Right kidney (tissue), 1 donor: ENCODE measurements around the gene LMNA.
"Not testable (repeated sequence)": the region's sequence is repeated elsewhere in the genome, so short reads cannot be mapped to it uniquely, and the experiment has no call there.

Experiments used
- DNase-seq: peaks from one replicate; pipeline ENCODE4 v3.0.0-alpha.2; 2016

LMNA gene

DNA sequence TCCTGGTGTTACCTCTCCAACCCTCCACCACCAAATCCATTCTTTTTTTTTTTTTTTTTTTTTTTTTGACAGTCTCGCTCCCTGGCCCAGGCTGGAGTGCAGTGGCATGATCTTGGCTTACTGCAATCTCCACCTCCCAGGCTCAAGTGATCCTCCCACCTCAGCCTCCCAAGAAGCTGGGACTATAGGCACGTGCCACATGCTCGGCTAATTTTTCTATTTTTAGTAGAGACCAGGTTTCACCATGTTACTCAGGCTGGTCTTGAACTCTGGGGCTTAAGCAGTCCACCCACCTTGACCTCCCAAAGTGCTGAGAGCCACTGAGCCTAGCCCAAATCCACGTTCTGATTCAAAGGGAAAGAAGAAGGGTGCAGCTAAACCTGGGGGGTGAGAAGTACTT is 6.5 kb downstream of the LMNA start:
- DNase-seq: not testable (repeated sequence)

- no peak for DNase-seq
These were observed 6.9 kb downstream of the LMNA start for GRCh38 chr1:156121457-156121856.

GRCh38 chr1:156122086-156122485 is 7.6 kb downstream of the LMNA start:
- no peak for DNase-seq

DNA sequence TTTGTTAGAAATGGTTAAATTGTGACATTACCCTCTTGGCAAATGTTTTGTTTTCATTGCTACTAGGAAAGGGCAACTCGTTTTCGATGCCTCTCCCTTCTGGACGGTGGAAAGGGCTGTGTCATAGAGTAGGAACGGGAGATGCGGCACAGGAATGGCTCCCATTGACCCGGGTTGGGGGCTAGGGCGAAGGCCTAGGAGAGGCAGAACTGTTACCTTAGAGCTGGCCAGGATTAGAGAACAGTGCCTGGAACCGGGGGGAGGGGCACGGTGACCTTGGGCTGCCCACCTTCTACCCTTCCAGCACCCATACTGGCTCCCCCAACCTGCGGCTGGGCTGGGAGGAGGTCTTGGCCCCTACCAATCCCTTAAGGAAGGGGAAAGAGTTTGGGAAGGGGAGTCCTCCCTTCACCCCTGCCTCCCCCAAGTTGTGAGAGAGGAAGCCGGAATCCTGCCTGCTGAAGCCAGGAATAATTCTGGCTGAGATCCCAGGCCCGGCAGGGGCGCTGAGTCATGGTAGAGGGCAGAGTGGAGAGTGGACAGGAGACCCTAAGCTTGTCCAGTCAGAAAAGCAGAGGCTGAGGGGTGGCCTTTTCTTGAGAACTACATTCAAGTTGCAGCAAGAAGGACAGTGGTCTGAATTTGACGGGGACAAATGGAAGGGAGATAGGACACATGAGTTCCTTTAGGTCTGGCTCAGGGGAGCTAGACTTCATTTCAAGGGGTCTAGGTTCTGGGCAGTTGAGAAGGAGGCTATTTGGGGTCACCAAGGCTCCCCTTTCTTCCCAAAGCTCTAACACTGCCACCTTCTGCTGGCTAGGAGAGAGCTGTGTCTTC is 8.2 kb downstream of the LMNA start:
- no peak for DNase-seq

DNA sequence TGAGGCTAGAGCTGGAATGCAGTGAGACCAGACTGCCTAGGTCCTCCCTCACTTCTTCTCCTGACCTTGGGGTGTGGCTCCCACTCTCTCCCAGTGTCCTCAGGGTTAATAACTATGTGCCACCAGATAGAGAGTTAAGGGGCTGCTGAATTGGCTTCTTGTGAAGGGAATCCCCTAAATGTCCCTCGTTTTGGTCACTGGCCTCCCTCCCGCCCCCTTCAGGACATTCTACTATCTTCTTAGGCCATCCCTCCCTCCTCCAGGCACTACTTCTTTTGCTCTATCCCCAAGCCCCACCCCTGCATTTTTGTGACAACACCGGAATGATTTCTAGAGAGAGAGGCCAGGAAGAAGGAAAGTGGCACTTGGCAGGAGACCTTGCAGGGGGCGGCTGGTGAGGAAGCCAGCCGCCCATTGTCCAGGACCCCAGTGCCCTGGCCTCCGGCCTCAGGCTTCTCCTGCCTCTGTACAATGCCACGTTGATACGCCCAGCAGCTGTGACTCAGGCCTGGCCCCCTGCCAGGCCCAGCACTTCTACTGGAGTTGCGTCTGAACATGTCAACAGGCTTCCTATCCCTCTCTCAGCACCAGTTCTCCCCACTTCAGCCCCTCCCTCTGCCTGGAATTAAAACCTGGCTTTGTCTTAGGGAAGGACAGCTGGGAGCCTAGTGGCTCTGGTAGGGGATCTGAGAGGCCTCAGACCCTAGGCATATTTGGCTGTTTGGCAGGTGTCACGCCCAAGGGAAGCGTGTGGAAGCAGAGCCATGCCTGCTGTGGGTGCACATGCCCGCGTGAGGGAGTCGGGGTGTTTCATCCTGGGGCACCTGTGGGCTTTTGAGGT is 9.1 kb downstream of the LMNA start:
- peak; percentile 75 for DNase-seq

- no peak for DNase-seq
These were observed 10.3 kb downstream of the LMNA start for GRCh38 chr1:156124557-156125483.

- not testable (repeated sequence) for DNase-seq
These were observed 11.0 kb downstream of the LMNA start for GRCh38 chr1:156125544-156125943.

GRCh38 chr1:156126043-156126629 is 11.6 kb downstream of the LMNA start:
- peak; percentile 67 for DNase-seq

- no peak for DNase-seq
These were observed 12.4 kb downstream of the LMNA start for GRCh38 chr1:156126630-156127534.

DNA sequence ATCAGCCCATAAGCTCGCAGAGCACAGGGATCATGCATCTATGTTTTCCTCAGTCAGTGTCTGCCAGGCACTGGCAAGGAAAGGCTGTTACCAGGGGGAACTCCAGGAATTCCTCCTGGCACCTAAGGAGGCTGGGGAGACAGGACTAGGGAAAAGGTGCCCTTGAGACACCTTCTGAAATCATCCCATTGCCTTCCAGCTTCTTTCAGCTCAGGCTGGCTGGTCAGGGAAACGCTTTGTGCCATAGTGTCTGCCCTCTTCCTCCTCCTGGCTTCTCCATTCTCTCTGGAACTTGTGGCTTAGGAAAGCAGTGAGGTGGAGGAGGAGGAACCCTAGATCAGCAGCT is 13.8 kb downstream of the LMNA start:
- DNase-seq: no peak

DNA sequence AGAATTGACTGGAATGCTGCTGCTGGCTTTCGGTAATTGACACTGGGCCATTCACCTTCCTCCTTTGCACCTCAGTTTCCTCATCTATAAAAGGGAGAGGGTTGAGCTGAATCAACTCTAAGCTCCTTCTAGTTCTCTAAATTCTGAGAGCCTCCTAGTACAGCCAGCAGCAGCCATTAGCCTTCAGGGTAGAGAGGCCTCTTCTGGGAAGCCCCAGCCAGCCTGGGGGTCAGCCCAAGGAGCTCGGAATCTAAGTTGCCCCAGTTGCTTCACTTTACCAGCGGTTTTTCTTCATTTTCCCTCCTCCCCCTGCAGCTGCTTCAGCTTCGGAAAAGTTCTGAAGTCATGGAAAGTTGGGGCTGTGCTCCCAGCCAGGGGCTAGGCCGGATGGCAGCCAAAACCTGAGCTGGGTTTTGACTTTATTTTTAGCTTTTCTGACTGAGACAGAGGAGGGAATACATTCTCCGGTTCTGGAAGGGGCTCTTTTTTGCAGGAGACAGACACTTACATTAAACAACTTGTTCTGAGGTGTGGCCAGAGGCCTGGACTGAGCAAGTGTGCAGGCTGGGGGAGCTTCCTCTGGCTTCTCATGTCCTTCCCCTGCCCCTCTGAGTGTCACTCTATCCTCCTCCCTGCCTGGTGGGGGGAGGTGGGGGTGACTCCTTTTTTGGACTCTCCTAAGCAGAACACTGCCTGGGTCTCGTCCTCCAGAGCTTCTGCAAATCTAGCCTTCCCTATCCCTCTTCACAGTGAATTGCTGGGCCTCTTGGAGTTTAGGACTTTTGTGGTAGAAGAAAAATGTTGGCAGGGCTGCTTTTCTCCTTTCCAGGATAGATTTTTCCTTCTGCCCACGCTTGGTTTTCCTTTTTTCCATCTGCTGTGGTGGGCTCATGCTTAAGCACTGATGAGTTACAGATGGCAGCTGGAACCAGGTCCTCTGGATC is 14.4 kb downstream of the LMNA start:
- DNase-seq: peak; percentile 47

GRCh38 chr1:156129687-156130577 is 15.4 kb downstream of the LMNA start:
- DNase-seq: peak; percentile 71

DNA sequence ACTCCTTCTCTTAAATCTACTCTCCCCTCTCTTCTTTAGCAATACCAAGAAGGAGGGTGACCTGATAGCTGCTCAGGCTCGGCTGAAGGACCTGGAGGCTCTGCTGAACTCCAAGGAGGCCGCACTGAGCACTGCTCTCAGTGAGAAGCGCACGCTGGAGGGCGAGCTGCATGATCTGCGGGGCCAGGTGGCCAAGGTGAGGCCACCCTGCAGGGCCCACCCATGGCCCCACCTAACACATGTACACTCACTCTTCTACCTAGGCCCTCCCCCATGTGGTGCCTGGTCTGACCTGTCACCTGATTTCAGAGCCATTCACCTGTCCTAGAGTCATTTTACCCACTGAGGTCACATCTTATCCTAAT is 16.0 kb downstream of the LMNA start:
- DNase-seq: no peak

DNA sequence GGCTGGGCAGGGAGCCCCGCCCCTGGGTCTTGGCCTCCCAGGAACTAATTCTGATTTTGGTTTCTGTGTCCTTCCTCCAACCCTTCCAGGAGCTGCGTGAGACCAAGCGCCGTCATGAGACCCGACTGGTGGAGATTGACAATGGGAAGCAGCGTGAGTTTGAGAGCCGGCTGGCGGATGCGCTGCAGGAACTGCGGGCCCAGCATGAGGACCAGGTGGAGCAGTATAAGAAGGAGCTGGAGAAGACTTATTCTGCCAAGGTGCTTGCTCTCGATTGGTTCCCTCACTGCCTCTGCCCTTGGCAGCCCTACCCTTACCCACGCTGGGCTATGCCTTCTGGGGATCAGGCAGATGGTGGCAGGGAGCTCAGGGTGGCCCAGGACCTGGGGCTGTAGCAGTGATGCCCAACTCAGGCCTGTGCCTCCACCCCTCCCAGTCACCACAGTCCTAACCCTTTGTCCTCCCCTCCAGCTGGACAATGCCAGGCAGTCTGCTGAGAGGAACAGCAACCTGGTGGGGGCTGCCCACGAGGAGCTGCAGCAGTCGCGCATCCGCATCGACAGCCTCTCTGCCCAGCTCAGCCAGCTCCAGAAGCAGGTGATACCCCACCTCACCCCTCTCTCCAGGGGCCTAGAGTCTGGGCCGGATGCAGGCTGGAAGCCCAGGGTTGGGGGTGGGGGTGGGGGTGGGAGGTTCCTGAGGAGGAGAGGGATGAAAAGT is 20.4 kb downstream of the LMNA start:
- DNase-seq: no peak

DNA sequence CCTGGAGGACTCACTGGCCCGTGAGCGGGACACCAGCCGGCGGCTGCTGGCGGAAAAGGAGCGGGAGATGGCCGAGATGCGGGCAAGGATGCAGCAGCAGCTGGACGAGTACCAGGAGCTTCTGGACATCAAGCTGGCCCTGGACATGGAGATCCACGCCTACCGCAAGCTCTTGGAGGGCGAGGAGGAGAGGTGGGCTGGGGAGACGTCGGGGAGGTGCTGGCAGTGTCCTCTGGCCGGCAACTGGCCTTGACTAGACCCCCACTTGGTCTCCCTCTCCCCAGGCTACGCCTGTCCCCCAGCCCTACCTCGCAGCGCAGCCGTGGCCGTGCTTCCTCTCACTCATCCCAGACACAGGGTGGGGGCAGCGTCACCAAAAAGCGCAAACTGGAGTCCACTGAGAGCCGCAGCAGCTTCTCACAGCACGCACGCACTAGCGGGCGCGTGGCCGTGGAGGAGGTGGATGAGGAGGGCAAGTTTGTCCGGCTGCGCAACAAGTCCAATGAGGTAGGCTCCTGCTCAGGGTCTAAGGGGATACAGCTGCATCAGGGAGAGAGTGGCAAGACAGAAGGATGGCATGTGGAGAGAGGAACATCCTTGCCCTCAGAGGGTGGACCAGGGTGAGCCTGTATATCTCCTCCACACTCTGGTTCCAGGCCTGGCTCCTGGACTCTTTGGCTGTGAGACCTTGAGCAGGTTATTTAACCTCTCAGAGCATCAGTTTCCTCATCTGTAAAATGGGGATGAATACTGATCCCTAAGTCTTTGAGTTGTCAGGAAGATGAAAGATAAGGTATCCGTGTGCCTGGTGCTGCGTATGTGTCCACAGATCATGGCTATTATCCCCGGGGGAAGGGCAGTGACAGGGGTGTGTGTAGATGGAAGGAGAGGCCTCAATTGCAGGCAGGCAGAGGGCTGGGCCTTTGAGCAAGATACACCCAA is 21.7 kb downstream of the LMNA start:
- no peak for DNase-seq

GRCh38 chr1:156136970-156137483 is 22.5 kb downstream of the LMNA start:
- no peak for DNase-seq

DNA sequence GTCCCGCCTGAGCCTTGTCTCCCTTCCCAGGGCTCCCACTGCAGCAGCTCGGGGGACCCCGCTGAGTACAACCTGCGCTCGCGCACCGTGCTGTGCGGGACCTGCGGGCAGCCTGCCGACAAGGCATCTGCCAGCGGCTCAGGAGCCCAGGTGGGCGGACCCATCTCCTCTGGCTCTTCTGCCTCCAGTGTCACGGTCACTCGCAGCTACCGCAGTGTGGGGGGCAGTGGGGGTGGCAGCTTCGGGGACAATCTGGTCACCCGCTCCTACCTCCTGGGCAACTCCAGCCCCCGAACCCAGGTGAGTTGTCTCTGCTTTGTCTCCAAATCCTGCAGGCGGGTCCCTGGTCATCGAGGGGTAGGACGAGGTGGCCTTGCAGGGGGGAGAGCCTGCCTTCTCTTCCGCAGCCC is 24.0 kb downstream of the LMNA start:
- no peak for DNase-seq
